ENCODE results near the gene NT5DC1. TPM values are rescaled to one million over a fixed set of nuclear protein-coding genes. Genes with fewer than 3 reads are reported as not detected.

NT5DC1 gene
- total RNA-seq, 4 donors from 2014 or later = 7.4 to 12.9 (median 11.4) TPM

- Histone ChIP-seq H3K27ac (no peak overlapping the region), H3K4me3 (no peak overlapping the region), H3K27me3 (no peaks in the 10 kb centered on the region), H3K9me3 (no peaks in the 10 kb centered on the region), H3K4me1 (peaks cover 17% of the 10 kb centered on the region), H3K36me3 (no peaks in the 10 kb centered on the region)
- TF ChIP-seq POLR2AphosphoS5 (IDR thresholded peaks at IDR 0.05) (no peak), POLR2A (IDR thresholded peaks at IDR 0.05) (no peak), EP300 (IDR thresholded peaks at IDR 0.05) (no peak)
- TF ChIP-seq, protein P1, sequence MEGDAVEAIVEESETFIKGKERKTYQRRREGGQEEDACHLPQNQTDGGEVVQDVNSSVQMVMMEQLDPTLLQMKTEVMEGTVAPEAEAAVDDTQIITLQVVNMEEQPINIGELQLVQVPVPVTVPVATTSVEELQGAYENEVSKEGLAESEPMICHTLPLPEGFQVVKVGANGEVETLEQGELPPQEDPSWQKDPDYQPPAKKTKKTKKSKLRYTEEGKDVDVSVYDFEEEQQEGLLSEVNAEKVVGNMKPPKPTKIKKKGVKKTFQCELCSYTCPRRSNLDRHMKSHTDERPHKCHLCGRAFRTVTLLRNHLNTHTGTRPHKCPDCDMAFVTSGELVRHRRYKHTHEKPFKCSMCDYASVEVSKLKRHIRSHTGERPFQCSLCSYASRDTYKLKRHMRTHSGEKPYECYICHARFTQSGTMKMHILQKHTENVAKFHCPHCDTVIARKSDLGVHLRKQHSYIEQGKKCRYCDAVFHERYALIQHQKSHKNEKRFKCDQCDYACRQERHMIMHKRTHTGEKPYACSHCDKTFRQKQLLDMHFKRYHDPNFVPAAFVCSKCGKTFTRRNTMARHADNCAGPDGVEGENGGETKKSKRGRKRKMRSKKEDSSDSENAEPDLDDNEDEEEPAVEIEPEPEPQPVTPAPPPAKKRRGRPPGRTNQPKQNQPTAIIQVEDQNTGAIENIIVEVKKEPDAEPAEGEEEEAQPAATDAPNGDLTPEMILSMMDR (IDR thresholded peaks at IDR 0.05) = no peak
- 80% methylated on average over 5 of the region's 5 CpGs for WGBS
- no peak for DNase-seq (ENCODE audit: low spot score in 2 of 2)
These were observed 109.7 kb downstream of the NT5DC1 start for GRCh38 chr6:116210316-116210715.

DNA sequence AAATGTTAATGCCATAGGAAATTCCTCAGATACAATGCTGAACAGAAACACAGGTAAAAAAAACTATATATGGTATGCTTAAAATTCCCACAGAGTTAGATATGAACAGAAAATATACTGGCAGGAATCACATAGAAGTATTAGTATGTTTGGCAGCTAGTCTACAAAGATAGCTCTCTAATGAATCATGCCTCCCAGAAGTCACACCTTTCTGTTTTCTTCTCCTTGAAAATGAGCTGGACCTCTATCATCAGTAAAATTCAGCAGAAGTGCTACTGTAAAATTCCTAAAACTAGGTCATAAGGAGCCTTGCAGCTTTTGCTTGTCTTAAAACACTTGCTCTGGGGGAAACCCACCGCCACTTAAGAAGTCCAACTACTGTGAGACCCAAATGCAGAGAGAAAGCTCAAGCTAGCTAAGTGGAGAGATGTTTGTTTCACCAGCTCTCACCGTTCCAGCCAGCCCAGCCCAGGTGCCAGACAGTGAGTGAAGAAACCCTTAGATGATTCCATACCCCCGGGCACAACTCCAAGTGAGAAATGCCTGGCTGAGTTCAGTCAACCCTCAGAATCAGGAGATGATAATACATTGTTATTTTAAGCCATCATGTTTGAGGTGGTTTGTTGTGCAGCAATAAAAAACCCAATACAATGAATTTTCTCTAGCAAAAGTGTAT is 110.2 kb downstream of the NT5DC1 start:
- H3K27ac ChIP-seq = peak overlapping the region; percentile 1
- 41% methylated on average over 3 of the region's 3 CpGs for WGBS
- DNase-seq (ENCODE audit: low spot score in 2 of 2) = no peak

DNA sequence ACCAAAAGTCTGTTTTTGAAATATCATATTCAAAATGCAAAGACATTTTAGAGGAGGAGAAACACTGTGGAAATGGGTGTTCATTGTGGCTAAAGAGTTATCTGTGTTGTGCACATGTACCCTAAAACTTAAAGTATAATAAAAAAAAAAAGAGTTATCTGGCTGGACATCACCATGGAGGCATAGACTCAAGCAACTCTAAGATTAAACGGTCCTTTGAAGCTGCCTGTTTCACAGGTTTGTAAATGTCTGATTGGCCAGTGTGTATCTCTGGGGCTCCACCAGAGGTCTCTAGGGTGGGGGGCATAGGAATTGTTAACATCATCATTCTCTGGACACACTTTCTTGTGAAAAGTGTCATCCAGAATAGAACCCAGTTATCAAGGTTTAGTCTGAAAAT is 114.0 kb downstream of the NT5DC1 start:
- H3K36me3 ChIP-seq = no peaks in the 10 kb centered on the region
- no peak overlapping the region for H3K27ac ChIP-seq
- no peak for DNase-seq (ENCODE audit: low spot score in 2 of 2)
- no peaks in the 10 kb centered on the region for H3K9me3 ChIP-seq
- TF ChIP-seq, protein P1 (IDR thresholded peaks at IDR 0.05) = no peak
- no peak for TF ChIP-seq POLR2A (IDR thresholded peaks at IDR 0.05)
- no peak for TF ChIP-seq POLR2AphosphoS5 (IDR thresholded peaks at IDR 0.05)
- no peak for TF ChIP-seq EP300 (IDR thresholded peaks at IDR 0.05)
- H3K4me1 ChIP-seq = peaks cover 21% of the 10 kb centered on the region
- no peak overlapping the region for H3K4me3 ChIP-seq
- WGBS = 85% methylated on average over 1 of the region's 1 CpG
- no peaks in the 10 kb centered on the region for H3K27me3 ChIP-seq

More for the DNA sequence above, 110.2 kb downstream of the NT5DC1 start:
- TF ChIP-seq POLR2AphosphoS5 (IDR thresholded peaks at IDR 0.05) (no peak), EP300 (IDR thresholded peaks at IDR 0.05) (no peak), POLR2A (IDR thresholded peaks at IDR 0.05) (no peak)
- TF ChIP-seq, protein P1 (IDR thresholded peaks at IDR 0.05) = no peak
- no peaks in the 10 kb centered on the region for H3K9me3 ChIP-seq
- H3K4me3 ChIP-seq = no peak overlapping the region
- peaks cover 17% of the 10 kb centered on the region for H3K4me1 ChIP-seq
- H3K27me3 ChIP-seq = no peaks in the 10 kb centered on the region
- no peaks in the 10 kb centered on the region for H3K36me3 ChIP-seq

DNA sequence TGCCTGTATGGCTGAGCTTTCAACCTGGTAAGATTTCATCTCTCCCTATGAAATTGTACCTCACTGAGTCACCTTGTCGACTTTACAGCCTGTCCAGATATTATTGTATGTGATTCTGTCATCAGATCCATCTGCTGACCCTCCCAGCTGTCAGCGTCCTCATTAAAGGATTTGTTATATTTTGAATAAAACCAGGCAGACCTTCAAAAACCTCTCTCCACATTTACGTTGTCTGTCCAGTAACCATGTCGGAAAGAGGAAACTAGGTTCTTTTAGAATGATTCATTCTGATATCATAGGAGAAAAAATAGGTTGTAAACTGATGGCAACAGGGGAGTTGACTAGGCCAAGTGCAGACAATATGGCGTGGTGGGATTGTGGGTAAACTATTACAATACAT is 114.8 kb downstream of the NT5DC1 start:
- Histone ChIP-seq H3K27me3 (no peaks in the 10 kb centered on the region), H3K4me3 (no peak overlapping the region), H3K27ac (no peak overlapping the region), H3K4me1 (peaks cover 17% of the 10 kb centered on the region), H3K36me3 (no peaks in the 10 kb centered on the region), H3K9me3 (no peaks in the 10 kb centered on the region)
- TF ChIP-seq, protein P1 (IDR thresholded peaks at IDR 0.05) = no peak
- TF ChIP-seq POLR2AphosphoS5 (IDR thresholded peaks at IDR 0.05) (no peak), POLR2A (IDR thresholded peaks at IDR 0.05) (no peak), EP300 (IDR thresholded peaks at IDR 0.05) (no peak)
- no peak for DNase-seq (ENCODE audit: low spot score in 2 of 2)
- 91% methylated on average over 5 of the region's 5 CpGs for WGBS

GRCh38 chr6:116217069-116217468 is 116.4 kb downstream of the NT5DC1 start:
- TF ChIP-seq EP300 (IDR thresholded peaks at IDR 0.05) = no peak
- no peak for TF ChIP-seq POLR2A (IDR thresholded peaks at IDR 0.05)
- TF ChIP-seq, protein P1 (IDR thresholded peaks at IDR 0.05) = peak; percentile 16 to 46
- TF ChIP-seq POLR2AphosphoS5 (IDR thresholded peaks at IDR 0.05) = no peak
- WGBS = 2% methylated on average over 1 of the region's 1 CpG
- Histone ChIP-seq H3K27ac (no peak overlapping the region), H3K9me3 (no peaks in the 10 kb centered on the region), H3K27me3 (no peaks in the 10 kb centered on the region), H3K4me3 (no peak overlapping the region), H3K36me3 (no peaks in the 10 kb centered on the region), H3K4me1 (peaks cover 11% of the 10 kb centered on the region)
- DNase-seq (ENCODE audit: low spot score in 2 of 2) = no peak
